NCI-H146 (cell line): ENCODE results near the gene MRPL19.

Experiments
- DNase-seq: peaks from one replicate; lab custom pipeline; 2025; lab: John Stamatoyannopoulos, UW

Gene MRPL19

GRCh38 chr2:75616406-75616805 lies 30.2 kb upstream of the MRPL19 start:
- no peak for DNase-seq

- DNase-seq = no peak
These were observed 29.6 kb upstream of the MRPL19 start for GRCh38 chr2:75616933-75617332.

- no peak for DNase-seq
These were observed 26.4 kb upstream of the MRPL19 start for GRCh38 chr2:75619956-75620740.

DNA sequence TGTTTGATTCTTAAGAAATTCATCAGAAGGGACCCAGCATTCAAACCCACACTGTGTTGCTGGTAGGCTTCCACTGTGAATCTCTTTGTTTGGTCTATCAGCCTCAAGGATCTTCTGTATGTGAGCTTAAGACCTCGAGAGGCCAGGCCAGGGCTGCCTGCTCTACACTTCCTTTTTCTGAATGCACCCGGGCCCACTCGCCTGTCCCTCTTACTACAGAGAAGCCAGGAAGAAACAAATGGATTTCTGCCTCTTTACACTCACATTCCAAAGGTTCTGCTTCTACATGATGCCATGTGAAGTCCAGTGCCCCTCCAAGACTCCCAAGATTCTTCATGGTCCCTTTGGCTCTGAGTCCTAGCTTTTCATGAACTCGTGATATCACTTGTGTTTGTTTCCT lies 25.4 kb upstream of the MRPL19 start:
- no peak for DNase-seq

DNA sequence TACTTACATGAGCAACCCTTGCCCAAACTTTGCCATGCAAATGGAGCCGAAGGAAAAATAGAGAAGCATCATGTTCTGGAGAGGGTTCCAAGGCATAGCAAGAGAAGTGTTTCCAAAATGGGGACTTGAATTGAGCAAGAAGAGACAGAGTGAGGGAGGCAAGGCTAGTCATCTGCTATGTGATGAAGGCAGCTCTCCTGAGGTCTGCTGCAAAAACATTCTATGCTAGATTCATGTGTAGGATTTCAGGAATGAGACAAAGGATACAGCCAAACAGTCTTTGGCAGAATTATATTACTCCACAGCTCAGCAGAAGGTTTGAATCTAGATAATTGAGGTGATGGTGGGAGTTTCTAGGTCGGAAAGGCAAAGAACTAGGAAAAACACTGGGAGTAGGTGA lies 24.1 kb upstream of the MRPL19 start:
- no peak for DNase-seq

DNA sequence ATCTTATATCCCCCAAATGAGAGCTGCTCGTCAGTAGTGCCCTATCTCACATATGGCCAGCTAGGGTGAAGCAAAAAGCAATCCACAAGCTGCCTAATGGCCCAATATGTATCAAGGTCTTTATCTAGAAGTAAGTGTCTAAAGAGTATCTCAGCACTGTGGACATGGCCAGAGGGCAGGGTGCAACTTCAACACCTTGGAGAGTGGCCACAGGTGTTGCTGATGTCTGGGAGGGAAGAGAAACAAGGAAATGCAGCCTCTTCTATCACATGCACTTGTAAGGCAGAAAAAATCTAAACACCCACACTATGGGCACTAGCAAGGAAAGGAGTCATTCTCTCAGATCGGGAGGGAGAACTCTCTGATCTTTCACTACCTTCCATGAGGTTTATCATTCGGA lies 23.7 kb upstream of the MRPL19 start:
- DNase-seq = no peak

DNA sequence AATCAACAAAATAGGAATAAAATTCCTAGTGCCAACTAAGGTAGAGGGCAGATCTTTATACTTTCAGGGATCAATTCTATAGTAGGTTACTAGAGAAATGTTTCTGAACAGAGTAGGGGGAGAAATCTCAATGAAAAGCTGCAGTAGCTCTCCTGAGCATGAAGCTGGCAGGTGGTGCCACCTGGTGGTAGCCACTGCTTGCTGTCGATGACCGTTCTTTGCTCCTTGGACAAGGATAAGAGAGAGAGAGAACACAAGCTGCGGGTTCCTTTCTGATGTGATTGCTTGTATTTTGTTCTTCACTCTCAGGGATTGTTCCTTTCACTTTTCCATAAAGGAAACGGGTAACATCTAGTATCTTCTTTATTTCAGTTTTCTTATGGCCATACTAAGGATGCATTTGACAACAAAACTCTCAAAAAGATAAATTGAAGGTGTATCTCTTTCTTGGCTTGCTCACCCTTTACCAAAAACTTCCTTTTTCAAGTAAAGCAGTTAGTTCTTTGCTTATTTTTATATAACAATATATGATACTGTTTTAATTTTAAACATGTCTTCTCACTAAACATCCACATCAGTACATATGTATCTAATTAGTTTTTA lies 18.6 kb upstream of the MRPL19 start:
- peak; percentile 80 for DNase-seq

- DNase-seq = no peak
These were observed 14.4 kb upstream of the MRPL19 start for GRCh38 chr2:75632091-75632701.

GRCh38 chr2:75632813-75633212 lies 13.8 kb upstream of the MRPL19 start:
- no peak for DNase-seq

DNA sequence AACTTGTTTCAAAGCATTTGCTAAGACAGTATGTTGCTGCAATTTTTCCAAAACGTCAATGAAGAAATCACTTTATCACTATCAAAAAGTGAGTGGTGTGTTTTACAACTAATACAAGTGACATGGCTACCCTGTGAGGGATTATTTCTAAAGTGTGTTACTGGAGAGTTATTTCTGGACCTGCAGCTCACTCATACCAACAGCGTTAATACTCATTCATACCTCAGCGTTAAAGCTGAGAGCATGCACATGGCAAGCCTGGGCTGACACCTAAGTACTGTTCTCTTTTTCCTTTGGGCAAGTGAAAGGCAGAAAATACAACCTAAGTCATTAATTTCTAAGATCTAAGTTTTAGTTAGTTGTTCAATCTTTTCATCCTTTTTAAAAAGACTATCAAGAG lies 13.0 kb upstream of the MRPL19 start:
- DNase-seq = no peak

- no peak for DNase-seq
These were observed 11.6 kb upstream of the MRPL19 start for GRCh38 chr2:75634945-75635344.

DNA sequence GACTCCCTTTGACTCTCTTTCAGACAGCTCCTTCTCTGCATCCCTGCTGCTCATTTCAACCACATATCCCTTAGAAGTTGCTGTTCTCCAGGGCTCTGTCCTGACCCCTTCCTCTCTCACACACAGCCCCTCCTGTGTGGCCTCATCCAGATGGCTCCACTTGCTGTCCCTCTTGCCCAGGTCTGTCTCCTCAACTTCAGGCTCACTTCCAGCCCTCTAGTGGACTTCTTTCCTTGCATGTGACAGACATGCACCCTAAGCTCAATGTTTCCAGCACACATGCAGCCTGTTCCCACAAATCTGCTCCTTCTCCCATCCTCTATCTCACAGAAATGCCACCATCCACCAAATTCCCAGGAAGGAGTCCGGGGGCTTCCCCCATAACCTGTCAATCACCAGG lies 9.0 kb upstream of the MRPL19 start:
- DNase-seq = peak; percentile 17

GRCh38 chr2:75640621-75641121 lies 5.9 kb upstream of the MRPL19 start:
- DNase-seq = peak; percentile 50

DNA sequence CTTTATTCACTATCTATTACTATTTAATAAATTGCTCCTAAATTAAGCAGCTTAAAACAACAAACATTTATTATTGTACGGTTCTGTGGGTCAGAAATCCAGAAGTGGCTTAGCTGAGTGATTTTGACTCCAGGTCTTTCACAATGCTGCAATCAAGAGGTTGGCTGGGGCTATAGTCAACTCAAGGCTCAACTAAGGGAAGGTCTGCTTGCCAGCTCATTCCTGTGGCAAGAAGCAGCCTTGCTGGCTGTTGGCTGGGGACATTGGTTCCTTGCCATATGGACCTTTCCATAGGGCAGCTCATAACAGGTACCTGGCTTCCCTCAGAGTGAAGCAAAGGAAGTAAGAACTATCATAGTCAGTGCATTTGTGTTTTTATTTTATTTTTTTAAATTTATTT lies 5.0 kb upstream of the MRPL19 start:
- DNase-seq = no peak

GRCh38 chr2:75643980-75644379 lies 2.6 kb upstream of the MRPL19 start:
- DNase-seq = no peak

GRCh38 chr2:75645643-75646042 lies 940 bp upstream of the MRPL19 start:
- no peak for DNase-seq

- DNase-seq = peak; percentile 27
These were observed 447 bp upstream of the MRPL19 start for GRCh38 chr2:75646090-75646582.

GRCh38 chr2:75647771-75648170 lies 1.2 kb downstream of the MRPL19 start:
- no peak for DNase-seq

GRCh38 chr2:75654012-75654411 lies 7.4 kb downstream of the MRPL19 start:
- DNase-seq = no peak

DNA sequence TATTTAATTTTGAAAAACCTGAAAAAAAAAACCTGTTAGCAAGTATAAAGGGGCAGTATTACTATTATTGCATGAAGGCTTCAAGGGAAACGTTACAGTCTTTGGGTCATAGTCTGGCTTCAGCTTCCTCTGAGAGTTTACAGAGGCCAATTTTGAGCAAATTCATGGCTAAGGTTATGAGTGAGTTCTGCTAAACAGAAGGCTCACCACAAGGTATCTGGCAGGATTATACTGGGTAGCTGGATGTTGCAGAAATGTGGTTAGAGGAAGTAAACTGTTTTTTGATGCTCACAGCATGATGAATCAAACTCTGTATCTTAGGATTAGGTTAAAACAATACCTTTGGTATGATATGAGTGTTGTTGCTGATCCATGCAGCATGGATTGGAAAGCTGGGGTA lies 9.3 kb downstream of the MRPL19 start:
- DNase-seq = no peak

DNA sequence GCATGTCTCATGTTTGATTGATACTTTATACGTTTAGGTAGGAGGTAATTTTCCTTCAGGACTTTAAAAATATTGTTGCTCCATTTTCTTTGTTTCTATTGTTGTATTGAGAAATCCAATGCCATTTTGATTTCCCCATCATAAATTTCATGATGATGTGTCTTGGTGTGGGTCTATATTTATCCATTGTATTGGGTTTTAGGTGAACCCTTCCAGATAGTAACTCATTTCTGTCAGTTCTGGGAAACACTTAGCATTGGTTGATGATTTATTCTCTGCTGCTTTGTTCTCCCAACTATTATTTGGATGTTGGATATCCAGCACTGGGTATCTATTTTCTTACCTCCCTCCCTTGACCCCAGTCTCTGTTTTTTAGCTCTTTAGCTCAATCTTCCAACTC lies 10.0 kb downstream of the MRPL19 start:
- DNase-seq = no peak

DNA sequence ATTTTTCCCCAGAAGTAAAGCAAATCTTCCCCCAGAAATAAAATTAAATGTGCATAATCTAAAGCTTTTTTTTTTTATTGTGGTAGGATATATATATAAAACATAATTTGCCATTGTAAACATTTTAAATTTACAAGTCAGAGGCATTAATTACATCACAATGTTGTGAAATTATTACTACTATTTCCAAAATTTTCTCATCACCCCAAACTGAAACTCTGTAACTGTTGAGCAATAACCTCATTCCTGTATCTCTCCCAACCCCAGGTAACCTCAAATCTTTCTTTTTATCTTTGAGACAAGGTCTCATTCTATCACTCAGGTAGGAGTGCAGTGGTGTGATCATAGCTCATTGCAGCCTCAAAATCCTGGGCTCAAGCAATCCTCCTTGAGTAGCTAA lies 11.2 kb downstream of the MRPL19 start:
- DNase-seq = no peak

DNA sequence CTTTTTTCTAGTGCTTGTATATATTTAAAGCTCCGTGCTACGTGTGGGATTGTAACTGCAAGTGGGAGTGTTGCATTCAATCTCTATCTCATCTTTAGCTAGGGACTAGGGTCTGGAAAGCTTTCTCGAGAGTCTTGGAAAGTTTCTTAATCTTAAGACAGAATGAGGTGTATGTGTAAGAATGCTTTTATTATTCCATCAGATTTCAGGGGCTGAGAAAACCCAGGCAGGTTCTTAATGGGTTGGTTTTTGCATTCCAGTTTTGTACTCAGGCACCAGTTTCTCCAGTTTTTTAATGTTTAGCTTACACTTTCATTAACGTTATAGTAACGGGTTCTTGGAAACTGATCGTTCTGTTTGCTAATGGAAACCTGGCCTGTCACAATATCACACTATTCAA lies 20.3 kb downstream of the MRPL19 start:
- DNase-seq = no peak
